HG02973 (cell line): ENCODE measurements around the gene LGALS7.
"Not testable (repeated sequence)": the region's sequence is repeated elsewhere in the genome, so short reads cannot be mapped to it uniquely, and the experiment has no call there.

ENCODE experiments used
- ATAC-seq: cut with Tn5 transposase; IDR thresholded peaks from one replicate; pipeline ENCODE4 v1.9.1; 2021; ENCODE audit warnings: moderate library complexity; ENCODE audit not compliant: unreplicated experiment

LGALS7 gene

GRCh38 chr19:38774181-38774950 is 1.0 kb upstream of the LGALS7 start:
- no peak for ATAC-seq

- ATAC-seq: not testable (repeated sequence)
Measured at GRCh38 chr19:38771569-38771968, 1.7 kb downstream of the LGALS7 start.

- ATAC-seq: not testable (repeated sequence)
Measured at GRCh38 chr19:38770949-38771275, 2.4 kb downstream of the LGALS7 start.

- not testable (repeated sequence) for ATAC-seq
Measured at GRCh38 chr19:38770228-38770948, 2.9 kb downstream of the LGALS7 start.

GRCh38 chr19:38769635-38770211 is 3.6 kb downstream of the LGALS7 start:
- peak; percentile 64 for ATAC-seq

GRCh38 chr19:38766276-38767047 is 6.9 kb downstream of the LGALS7 start:
- ATAC-seq: no peak

- ATAC-seq: no peak
Measured at GRCh38 chr19:38765214-38765613, 8.1 kb downstream of the LGALS7 start.

- ATAC-seq: no peak
Measured at GRCh38 chr19:38763795-38764220, 9.5 kb downstream of the LGALS7 start.

GRCh38 chr19:38761884-38762389 is 11.4 kb downstream of the LGALS7 start:
- ATAC-seq: not testable (repeated sequence)

- ATAC-seq: not testable (repeated sequence)
Measured at GRCh38 chr19:38760805-38761517, 12.4 kb downstream of the LGALS7 start.

GRCh38 chr19:38759590-38760003 is 13.7 kb downstream of the LGALS7 start:
- no peak for ATAC-seq

- ATAC-seq: not testable (repeated sequence)
Measured at GRCh38 chr19:38754196-38754595, 19.1 kb downstream of the LGALS7 start.

GRCh38 chr19:38753783-38754182 is 19.5 kb downstream of the LGALS7 start:
- ATAC-seq: not testable (repeated sequence)

GRCh38 chr19:38745316-38745715 is 28.0 kb downstream of the LGALS7 start:
- no peak for ATAC-seq

GRCh38 chr19:38744874-38745273 is 28.4 kb downstream of the LGALS7 start:
- ATAC-seq: no peak

- no peak for ATAC-seq
Measured at GRCh38 chr19:38744298-38744681, 29.0 kb downstream of the LGALS7 start, which contains the start of gene CAPN12. CAPN12 (minus strand) TSS chr19:38744474; CDS start chr19:38744165, 309 bp downstream.

- ATAC-seq: no peak
Measured at GRCh38 chr19:38743394-38744297, 29.7 kb downstream of the LGALS7 start.

- no peak for ATAC-seq
Measured at GRCh38 chr19:38742906-38743305, 30.4 kb downstream of the LGALS7 start.

GRCh38 chr19:38742296-38742695 is 31.0 kb downstream of the LGALS7 start:
- no peak for ATAC-seq
